Measurements from ENCODE around the gene CNTN3.

The CNTN3 gene

DNA sequence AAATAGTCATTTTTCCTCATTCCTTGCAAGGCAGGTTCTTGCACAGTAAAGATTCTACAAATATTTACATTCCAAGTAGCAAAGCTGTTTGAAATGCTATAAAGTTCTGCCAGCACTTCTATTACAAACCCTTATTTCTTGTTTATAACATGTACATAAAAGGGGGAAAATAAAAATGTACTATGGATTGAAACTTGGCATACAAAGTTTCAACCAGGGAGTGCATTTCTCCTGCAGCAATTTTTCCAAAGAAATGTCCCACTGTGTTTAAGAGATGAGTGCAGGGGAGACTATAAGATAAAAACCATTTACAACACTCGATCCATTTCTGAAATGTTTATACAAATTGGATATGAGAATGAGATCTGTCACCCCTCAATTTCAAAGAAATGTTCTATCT, 3.3 kb downstream of the CNTN3 start:
- DNase-seq (ENCODE audit: low read depth, low spot score), result no peak

GRCh38 chr3:74607803-74608202, 6.7 kb downstream of the CNTN3 start:
- DNase-seq (ENCODE audit: low read depth, low spot score), result no peak

DNA sequence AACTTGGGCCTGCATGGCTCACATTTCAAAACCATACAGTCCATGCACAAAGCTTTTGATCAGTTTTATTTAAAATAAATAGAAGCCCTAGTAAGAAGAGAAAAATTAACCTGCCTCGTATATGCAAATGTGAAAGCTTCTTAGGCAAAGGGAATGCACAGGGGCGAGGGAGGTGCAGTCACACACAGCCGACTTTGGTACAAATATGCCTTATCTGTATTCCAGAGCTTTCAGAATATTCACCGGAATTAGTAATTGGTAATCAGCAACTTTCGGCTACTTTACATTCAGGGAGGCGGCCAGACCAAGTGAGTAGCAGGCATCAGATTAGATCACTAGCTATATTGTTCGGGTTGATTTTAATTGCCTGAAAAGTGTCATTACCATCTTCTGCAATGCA, 7.5 kb downstream of the CNTN3 start:
- DNase-seq (ENCODE audit: low read depth, low spot score), result no peak

GRCh38 chr3:74605437-74605836, 9.0 kb downstream of the CNTN3 start:
- DNase-seq (ENCODE audit: low read depth, low spot score), result no peak

DNA sequence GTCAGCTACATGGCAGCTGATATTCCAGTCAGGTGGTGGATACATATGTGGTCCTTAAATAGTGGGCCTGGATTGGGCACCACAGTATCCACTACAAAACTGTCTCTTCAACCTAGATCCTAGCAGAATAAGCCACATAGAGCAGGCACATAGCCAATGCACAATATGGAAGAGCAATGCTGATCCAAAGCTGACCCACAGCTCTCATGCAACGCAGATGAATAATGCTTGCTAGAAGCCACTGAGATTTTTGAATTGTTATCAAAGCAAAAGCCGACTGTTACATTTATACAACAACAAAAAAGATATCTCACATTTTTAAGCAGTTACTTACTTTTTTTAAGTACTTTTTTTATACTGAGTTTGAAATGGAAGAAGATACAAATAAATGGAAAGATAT, 11.2 kb downstream of the CNTN3 start:
- DNase-seq (ENCODE audit: low read depth, low spot score), result no peak

GRCh38 chr3:74602471-74602870, 12.0 kb downstream of the CNTN3 start:
- no peak for DNase-seq (ENCODE audit: low read depth, low spot score)

DNA sequence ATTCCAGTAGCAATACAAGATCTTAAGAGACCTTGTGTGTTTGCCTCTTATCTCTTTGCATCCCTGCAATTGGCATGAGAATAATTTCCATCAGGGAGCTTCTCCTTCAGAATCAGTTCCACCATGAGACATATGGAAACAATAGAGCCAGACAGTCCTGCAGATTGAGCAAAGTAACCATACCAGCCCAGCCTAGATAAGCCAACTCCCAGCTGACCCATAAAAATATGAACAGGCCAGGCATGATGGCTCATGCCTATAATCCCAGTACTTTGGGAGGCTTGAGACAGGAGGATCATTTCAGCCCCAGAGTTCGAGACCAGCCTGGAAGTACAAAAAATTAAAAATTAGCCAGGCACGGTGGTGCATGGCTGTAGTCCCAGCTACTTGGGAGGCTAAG, 12.7 kb downstream of the CNTN3 start:
- DNase-seq (ENCODE audit: low read depth, low spot score), result no peak

DNA sequence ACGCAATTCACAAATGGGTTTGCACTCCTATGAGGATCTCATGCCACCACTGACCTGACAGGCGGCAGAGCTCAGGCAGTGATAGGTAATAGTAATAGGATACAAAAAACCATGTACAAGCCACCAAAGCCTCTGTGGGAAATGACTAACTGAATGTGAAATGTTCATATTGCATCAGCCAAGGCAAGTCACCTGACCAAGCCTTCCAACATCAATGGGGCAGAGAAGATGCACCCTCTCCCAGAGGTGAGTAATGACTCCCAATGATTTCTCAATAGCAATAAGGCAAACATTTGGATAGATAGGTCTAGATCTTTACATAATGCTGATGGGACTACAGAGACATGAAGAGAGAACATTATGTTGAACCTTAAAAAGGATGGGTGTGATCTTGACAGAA, 14.9 kb downstream of the CNTN3 start:
- DNase-seq (ENCODE audit: low read depth, low spot score), result no peak

DNA sequence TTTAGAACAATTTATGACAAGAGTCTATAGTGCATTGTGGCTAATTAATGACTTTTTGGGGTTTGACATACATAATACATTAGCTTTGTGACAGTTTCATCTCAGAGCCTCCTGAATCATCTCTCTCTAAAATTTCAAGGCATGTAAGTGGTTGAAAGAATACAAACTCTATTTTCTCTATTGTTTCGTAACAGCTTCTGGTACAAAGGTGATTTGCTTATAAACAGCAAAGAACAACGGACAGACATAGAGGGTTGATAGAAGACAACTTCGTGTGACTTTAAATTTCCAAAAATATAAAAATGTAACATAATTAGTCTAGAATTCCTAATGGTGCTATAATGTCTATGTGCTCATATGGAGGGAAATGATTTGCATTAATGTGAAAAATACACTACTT, 21.3 kb downstream of the CNTN3 start:
- DNase-seq (ENCODE audit: low read depth, low spot score), result no peak

GRCh38 chr3:74592359-74592758, 22.1 kb downstream of the CNTN3 start:
- DNase-seq (ENCODE audit: low read depth, low spot score), result no peak

DNA sequence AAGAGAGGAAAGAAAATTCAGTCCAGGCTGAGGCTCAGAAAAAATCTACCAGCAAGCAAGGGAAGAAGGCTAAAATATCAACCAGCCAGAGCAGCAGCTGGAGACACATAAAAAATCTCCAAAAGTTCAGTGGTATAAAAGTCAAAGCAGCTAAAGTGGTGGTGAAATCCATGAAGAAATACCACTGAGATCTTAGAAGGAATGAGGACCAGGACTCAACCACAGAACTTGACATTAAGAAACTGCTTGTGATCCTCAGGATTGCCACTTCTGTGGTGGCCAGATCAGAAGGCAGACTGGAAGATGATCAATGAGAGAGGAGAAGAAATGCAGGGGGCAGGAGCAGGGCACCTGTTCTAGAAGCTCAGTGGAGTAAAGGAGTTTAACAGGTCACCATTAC, 22.5 kb downstream of the CNTN3 start:
- no peak for DNase-seq (ENCODE audit: low read depth, low spot score)

GRCh38 chr3:74591342-74591741, 23.1 kb downstream of the CNTN3 start:
- no peak for DNase-seq (ENCODE audit: low read depth, low spot score)

GRCh38 chr3:74590620-74591262, 23.7 kb downstream of the CNTN3 start:
- no peak for DNase-seq (ENCODE audit: low read depth, low spot score)

- no peak for DNase-seq (ENCODE audit: low read depth, low spot score)
Measured at GRCh38 chr3:74584782-74585181, 29.7 kb downstream of the CNTN3 start.

DNA sequence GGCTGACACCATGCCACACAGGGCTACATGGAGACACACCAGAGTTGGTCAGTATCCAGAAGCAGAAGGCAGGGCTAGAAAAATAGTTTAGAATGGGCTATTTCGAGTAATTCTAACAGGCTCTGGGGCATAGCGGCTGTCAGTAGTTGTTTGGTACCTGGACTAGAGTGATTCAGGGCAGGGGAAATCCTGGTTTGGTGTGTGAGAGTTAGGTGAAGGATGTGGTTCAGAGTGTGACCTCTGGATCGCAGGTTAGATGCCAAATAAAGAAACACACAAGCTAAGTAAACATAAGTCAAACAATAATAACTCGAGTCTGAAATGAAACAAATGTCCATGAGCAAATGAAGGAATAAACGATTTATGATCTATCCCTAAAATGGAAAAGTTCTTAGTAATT, 31.5 kb downstream of the CNTN3 start:
- DNase-seq (ENCODE audit: low read depth, low spot score), result no peak

DNA sequence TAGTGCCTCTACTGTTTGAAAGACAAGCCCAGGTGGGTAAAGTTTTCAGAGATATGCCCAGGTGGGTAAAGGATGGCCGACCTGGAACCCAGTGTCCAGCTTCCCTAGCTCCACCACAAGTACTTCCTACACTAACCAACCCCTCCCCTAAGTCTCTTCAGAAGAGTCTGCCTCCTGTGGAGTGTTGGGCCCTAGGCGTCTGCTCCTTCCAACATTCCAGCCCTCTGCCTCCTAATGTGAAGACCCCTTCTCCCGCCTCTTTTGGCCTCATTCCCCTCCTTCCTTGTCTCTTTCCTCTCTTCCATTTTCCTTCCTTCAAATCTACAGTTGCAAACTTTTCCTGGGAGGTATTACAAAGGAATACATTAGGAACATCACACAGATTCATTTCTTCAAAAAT, 38.6 kb downstream of the CNTN3 start:
- DNase-seq (ENCODE audit: low read depth, low spot score), result no peak

- DNase-seq (ENCODE audit: low read depth, low spot score), result no peak
Measured at GRCh38 chr3:74571118-74571517, 43.3 kb downstream of the CNTN3 start.
